HG02970 (cell line): ENCODE results near the gene SELE.
"Not testable (repeated sequence)": the region's sequence is repeated elsewhere in the genome, so short reads cannot be mapped to it uniquely, and the experiment has no call there.

Experiments
- ATAC-seq: cut with Tn5 transposase; IDR thresholded peaks from one replicate; pipeline ENCODE4 v1.9.1; 2021; ENCODE audit warnings: mild to moderate bottlenecking, moderate library complexity, moderate number of reproducible peaks; ENCODE audit not compliant: unreplicated experiment, low FRiP score

The SELE gene

GRCh38 chr1:169725930-169726329 is 7.9 kb downstream of the SELE start:
- no peak for ATAC-seq

- no peak for ATAC-seq
Observed at GRCh38 chr1:169724168-169724567, 9.7 kb downstream of the SELE start.

GRCh38 chr1:169723763-169724162 is 10.1 kb downstream of the SELE start:
- ATAC-seq: no peak

GRCh38 chr1:169722779-169723178 is 11.1 kb downstream of the SELE start:
- no peak for ATAC-seq

- not testable (repeated sequence) for ATAC-seq
Observed at GRCh38 chr1:169715100-169715499, 18.8 kb downstream of the SELE start.

GRCh38 chr1:169713090-169713489 is 20.8 kb downstream of the SELE start:
- not testable (repeated sequence) for ATAC-seq

- ATAC-seq: no peak
Observed at GRCh38 chr1:169712309-169712631, 21.6 kb downstream of the SELE start.

GRCh38 chr1:169711469-169712308 is 22.2 kb downstream of the SELE start, which contains the start of gene SELL:
TSS of gene SELL (minus strand) at chr1:169711620. CDS start at chr1:169711498, 122 bp downstream.
- ATAC-seq: peak; percentile 67

- ATAC-seq: no peak
Observed at GRCh38 chr1:169708647-169709046, 25.2 kb downstream of the SELE start.

- no peak for ATAC-seq
Observed at GRCh38 chr1:169707912-169708604, 25.8 kb downstream of the SELE start.

- ATAC-seq: no peak
Observed at GRCh38 chr1:169704797-169705196, 29.1 kb downstream of the SELE start.

GRCh38 chr1:169701261-169702005 is 32.4 kb downstream of the SELE start:
- ATAC-seq: no peak

- no peak for ATAC-seq
Observed at GRCh38 chr1:169699707-169700106, 34.2 kb downstream of the SELE start.

GRCh38 chr1:169698976-169699375 is 34.9 kb downstream of the SELE start:
- no peak for ATAC-seq

- no peak for ATAC-seq
Observed at GRCh38 chr1:169697755-169698154, 36.1 kb downstream of the SELE start.

- ATAC-seq: no peak
Observed at GRCh38 chr1:169696273-169697100, 37.4 kb downstream of the SELE start.

GRCh38 chr1:169694304-169695075 is 39.4 kb downstream of the SELE start:
- ATAC-seq: no peak

- no peak for ATAC-seq
Observed at GRCh38 chr1:169692756-169693460, 41.0 kb downstream of the SELE start.

GRCh38 chr1:169690489-169690888 is 43.4 kb downstream of the SELE start:
- ATAC-seq: no peak
